ENCODE measurements around the gene ALOX15B. TPM values are rescaled to one million over a fixed set of nuclear protein-coding genes. Genes with fewer than 3 reads are reported as not detected.
A peak's percentile ranks its signal among the peaks of the same experiment; 100 is the strongest.

The ALOX15B gene
- polyA plus RNA-seq, 3 donors, result 1.7 to 2.8 (median 2.0) TPM

DNA sequence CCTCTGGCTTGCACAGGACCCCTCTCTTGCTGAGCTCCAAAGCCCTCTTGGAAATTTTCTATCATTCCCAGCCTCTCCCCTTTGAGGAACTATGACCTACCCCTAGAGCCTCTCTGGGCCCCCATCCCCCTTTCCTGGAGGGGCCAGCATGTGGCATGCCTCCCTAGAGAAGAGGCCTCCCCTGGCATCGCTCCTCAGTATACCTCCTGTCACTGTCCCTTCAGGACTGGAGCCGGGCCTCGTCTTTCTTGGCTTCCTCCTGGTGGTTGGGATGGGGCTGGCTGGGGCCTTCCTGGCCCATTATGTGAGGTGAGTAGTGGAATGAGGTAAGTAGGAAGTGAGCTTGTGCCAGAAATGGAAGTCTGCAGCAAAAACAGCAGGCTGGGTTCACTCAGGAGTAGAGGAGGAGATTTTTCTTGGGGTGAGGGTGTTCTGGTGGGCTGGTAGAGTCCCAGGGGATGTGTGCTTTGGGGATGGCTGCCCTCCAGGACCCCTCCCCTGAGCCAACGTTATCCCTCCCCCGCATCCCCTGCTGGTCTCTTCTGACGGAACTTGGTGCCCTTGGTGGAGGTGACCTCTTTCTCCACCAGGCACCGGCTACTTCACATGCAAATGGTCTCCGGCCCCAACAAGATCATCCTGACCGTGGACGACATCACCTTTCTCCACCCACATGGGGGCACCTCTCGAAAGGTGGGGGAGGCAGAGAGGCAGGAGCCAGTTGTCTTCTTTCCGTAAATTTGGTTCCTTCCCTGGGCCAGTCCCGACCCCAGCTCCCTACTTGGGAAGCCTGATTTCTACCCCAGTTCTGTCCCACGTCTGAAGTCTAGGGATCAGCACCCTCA is 31.8 kb upstream of the ALOX15B start:
- H3K79me2 ChIP-seq (ENCODE audit: insufficient read depth, low read length), result no peaks in the 10 kb centered on the region
- no peaks in the 10 kb centered on the region for H3K9me3 ChIP-seq (replicated peaks in 1 of 2; ENCODE audit: control insufficient read depth in 1 of 2, insufficient read depth in 1 of 2, low read length in 2 of 2)
- Mint-ChIP-seq H3K27me3 (ENCODE audit: low read depth in 3 of 3) (peaks cover 22 to 24% (median 24%) of the 10 kb centered on the region in 3 donors), H3K9me3 (peaks cover 2 to 10% (median 5%) of the 10 kb centered on the region in 7 donors), H3K4me3 (peak overlapping the region in 1 of 2 donors; percentile 30), H3K36me3 (no peaks in the 10 kb centered on the region), H3K27ac (peak overlapping the region in 2 of 7 donors; percentile 7 to 58), H3K4me1 (peaks cover 18% of the 10 kb centered on the region)
- no peak overlapping the region for H3K27ac ChIP-seq (ENCODE audit: low read depth in 1 of 2, low read length in 2 of 2)
- H3K4me3 ChIP-seq (replicated peaks in 1 of 3; ENCODE audit: low read depth in 2 of 3, low read length in 3 of 3), result no peak overlapping the region
- no peak overlapping the region for H3K4me2 ChIP-seq (replicated peaks; ENCODE audit: extremely low read depth, low read length, poor library complexity, severe bottlenecking)
- no peak for TF ChIP-seq CTCF (IDR thresholded peaks at IDR 0.05)
- no peak for DNase-seq
- H3K9ac ChIP-seq (ENCODE audit: insufficient read depth, low read length, poor library complexity, severe bottlenecking), result no peak overlapping the region
- no peaks in the 10 kb centered on the region for H4K20me1 ChIP-seq (ENCODE audit: insufficient read depth, low read length)
- peaks cover 8 to 12% of the 10 kb centered on the region in 2 donors for H3K4me1 ChIP-seq (ENCODE audit: control insufficient read depth in 1 of 2, insufficient read depth in 2 of 2, low read length in 2 of 2)
- H3K27me3 ChIP-seq (ENCODE audit: control insufficient read depth in 2 of 2, insufficient read depth in 2 of 2, low read length in 2 of 2), result peaks cover 0 to 12% of the 10 kb centered on the region in 2 donors
- WGBS (ENCODE audit: insufficient coverage), result 77% methylated on average over 6 of the region's 14 CpGs
- intact Hi-C loops (cut with micrococcal nuclease), result no loop called here
- no peak overlapping the region for H2AFZ ChIP-seq (ENCODE audit: insufficient read depth, low read depth, low read length, poor library complexity, severe bottlenecking)
- no peaks in the 10 kb centered on the region for H3K36me3 ChIP-seq (replicated peaks in 1 of 2; ENCODE audit: control insufficient read depth in 1 of 2, insufficient read depth in 2 of 2, low read length in 2 of 2)

DNA sequence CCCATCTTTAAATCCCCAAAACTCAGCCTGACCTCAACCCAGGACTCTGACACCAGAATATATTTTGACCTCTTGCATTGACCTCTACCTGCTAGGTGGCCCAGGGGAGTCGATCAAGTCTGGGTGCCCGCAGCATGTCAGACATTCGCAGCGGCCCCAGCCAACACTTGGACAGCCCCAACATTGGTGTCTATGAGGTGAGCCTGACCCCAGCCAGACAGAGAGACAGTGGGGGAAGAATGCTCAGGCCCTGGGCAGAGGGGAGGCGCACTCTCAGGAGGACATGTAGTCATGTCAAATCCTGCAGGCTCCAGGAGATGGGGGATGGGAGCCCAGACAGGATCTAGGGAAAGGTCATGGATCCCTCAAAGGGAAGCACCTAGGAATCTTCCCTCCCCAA is 31.0 kb upstream of the ALOX15B start:
- no peak for DNase-seq
- Mint-ChIP-seq H3K27ac (no peak overlapping the region), H3K4me3 (no peak overlapping the region), H3K36me3 (no peaks in the 10 kb centered on the region), H3K27me3 (ENCODE audit: low read depth in 3 of 3) (peaks cover 19 to 24% (median 22%) of the 10 kb centered on the region in 3 donors), H3K4me1 (peaks cover 11% of the 10 kb centered on the region), H3K9me3 (peaks cover 2 to 10% (median 5%) of the 10 kb centered on the region in 7 donors)
- Histone ChIP-seq H3K27me3 (ENCODE audit: control insufficient read depth in 2 of 2, insufficient read depth in 2 of 2, low read length in 2 of 2) (peaks cover 0 to 10% of the 10 kb centered on the region in 2 donors), H3K4me2 (replicated peaks; ENCODE audit: extremely low read depth, low read length, poor library complexity, severe bottlenecking) (no peak overlapping the region), H3K9ac (ENCODE audit: insufficient read depth, low read length, poor library complexity, severe bottlenecking) (no peak overlapping the region), H3K79me2 (ENCODE audit: insufficient read depth, low read length) (no peaks in the 10 kb centered on the region), H3K4me1 (ENCODE audit: control insufficient read depth in 1 of 2, insufficient read depth in 2 of 2, low read length in 2 of 2) (peaks cover 2 to 4% of the 10 kb centered on the region in 2 donors), H3K9me3 (replicated peaks in 1 of 2; ENCODE audit: control insufficient read depth in 1 of 2, insufficient read depth in 1 of 2, low read length in 2 of 2) (no peaks in the 10 kb centered on the region), H3K27ac (ENCODE audit: low read depth in 1 of 2, low read length in 2 of 2) (no peak overlapping the region), H2AFZ (ENCODE audit: insufficient read depth, low read depth, low read length, poor library complexity, severe bottlenecking) (no peak overlapping the region), H4K20me1 (ENCODE audit: insufficient read depth, low read length) (no peaks in the 10 kb centered on the region), H3K4me3 (replicated peaks in 1 of 3; ENCODE audit: low read depth in 2 of 3, low read length in 3 of 3) (no peak overlapping the region), H3K36me3 (replicated peaks in 1 of 2; ENCODE audit: control insufficient read depth in 1 of 2, insufficient read depth in 2 of 2, low read length in 2 of 2) (no peaks in the 10 kb centered on the region)
- 87% methylated on average over 3 of the region's 5 CpGs for WGBS (ENCODE audit: insufficient coverage)
- intact Hi-C loops (cut with micrococcal nuclease), result no loop called here
- TF ChIP-seq CTCF (IDR thresholded peaks at IDR 0.05), result no peak
